HG03060 (cell line): Measurements from ENCODE around the gene DTYMK.
"Not testable (repeated sequence)": the region's sequence is repeated elsewhere in the genome, so short reads cannot be mapped to it uniquely, and the experiment has no call there.

Source experiments
- ATAC-seq: cut with Tn5 transposase; IDR thresholded peaks from one replicate; pipeline ENCODE4 v1.9.1; 2021; ENCODE audit warnings: low read depth, moderate number of reproducible peaks; ENCODE audit not compliant: unreplicated experiment

DTYMK gene

GRCh38 chr2:241686650-241687425 is at the start of gene DTYMK:
Gene DTYMK, minus strand, starts transcription at chr2:241686815. Its CDS starts 32 bp downstream, at chr2:241686783.
- peak; percentile 86 for ATAC-seq

GRCh38 chr2:241736111-241736510 is 49.5 kb upstream of the DTYMK start:
- ATAC-seq, result no peak

GRCh38 chr2:241734467-241735208 is 48.0 kb upstream of the DTYMK start, which contains the start of gene D2HGDH:
Gene D2HGDH, plus strand, starts transcription at chr2:241734630. Its CDS starts 595 bp downstream, at chr2:241735225.
- no peak for ATAC-seq

- ATAC-seq, result no peak
Observed at GRCh38 chr2:241734208-241734466, 47.5 kb upstream of the DTYMK start.

GRCh38 chr2:241733391-241734207 is 47.0 kb upstream of the DTYMK start:
- no peak for ATAC-seq

GRCh38 chr2:241732513-241733186 is 46.0 kb upstream of the DTYMK start:
- not testable (repeated sequence) for ATAC-seq

GRCh38 chr2:241730671-241731293 is 44.2 kb upstream of the DTYMK start:
- ATAC-seq, result no peak

GRCh38 chr2:241729868-241730267 is 43.3 kb upstream of the DTYMK start:
- ATAC-seq, result no peak

- no peak for ATAC-seq
Observed at GRCh38 chr2:241728627-241729026, 42.0 kb upstream of the DTYMK start.

GRCh38 chr2:241728000-241728399 is 41.4 kb upstream of the DTYMK start:
- ATAC-seq, result no peak

GRCh38 chr2:241726459-241726858 is 39.8 kb upstream of the DTYMK start:
- no peak for ATAC-seq

- ATAC-seq, result no peak
Observed at GRCh38 chr2:241724975-241725870, 38.6 kb upstream of the DTYMK start.

- ATAC-seq, result no peak
Observed at GRCh38 chr2:241724259-241724974, 37.8 kb upstream of the DTYMK start.

- ATAC-seq, result no peak
Observed at GRCh38 chr2:241722896-241723454, 36.4 kb upstream of the DTYMK start.

GRCh38 chr2:241721852-241722251 is 35.2 kb upstream of the DTYMK start:
- ATAC-seq, result no peak

GRCh38 chr2:241720560-241720959 is 33.9 kb upstream of the DTYMK start:
- no peak for ATAC-seq

GRCh38 chr2:241720099-241720498 is 33.5 kb upstream of the DTYMK start:
- no peak for ATAC-seq

- ATAC-seq, result no peak
Observed at GRCh38 chr2:241719093-241719492, 32.5 kb upstream of the DTYMK start.
